ENCODE data around the gene NAV2.

Gene NAV2

DNA sequence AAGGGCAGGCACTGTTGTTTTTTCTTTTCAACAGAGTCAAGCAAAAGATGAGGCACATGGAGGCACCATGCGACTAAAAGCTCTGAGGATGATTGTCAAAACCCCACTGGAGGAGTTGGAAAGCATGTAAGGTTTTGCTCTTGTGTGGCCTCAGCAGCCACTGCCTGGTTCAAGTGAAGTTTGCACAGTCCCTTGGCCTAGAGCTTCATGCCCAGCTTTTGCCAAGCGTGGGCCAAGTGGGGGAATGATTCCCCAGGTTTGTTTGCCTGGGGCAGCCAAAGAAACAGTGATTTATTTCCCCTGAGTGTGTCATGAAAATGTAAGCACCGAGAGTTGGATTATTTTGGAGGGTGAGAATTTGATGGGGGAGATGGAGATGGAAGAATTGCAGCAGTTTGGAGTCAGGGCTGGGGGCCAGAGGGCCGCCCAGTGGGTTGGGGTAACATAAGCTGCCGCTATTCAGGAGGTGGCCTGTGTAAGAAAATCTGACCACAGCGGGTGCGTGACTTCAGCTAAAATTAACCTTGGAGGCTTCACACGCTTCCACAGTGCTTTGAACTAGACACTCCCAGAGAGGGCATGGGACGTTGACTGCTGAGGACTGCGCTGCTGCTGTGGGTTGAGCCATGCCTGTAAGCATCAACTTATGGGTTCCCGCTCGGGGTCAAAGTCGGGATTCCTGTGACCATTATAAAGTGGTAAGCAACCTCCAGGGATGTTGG, 100.7 kb downstream of the NAV2 start:
- DNase-seq: no peak

DNA sequence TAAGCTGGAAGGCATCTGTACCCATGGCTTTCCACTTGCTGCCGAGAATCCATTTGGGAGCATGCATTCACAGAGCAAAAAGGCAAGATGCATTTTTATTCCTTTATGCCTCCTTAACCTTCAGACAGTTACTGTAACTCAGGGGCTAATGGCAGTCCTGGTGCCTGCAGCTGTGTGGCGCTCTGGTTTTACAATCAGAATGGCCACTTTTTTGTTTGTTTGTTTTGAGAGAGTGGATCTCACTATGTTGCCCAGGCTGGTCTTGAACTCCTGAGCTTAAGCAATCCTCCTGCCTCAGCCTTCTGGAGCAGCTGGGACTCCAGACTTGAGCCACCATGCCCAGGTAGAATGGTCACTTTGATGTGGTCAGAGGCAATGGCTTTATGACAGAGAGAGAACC, 101.8 kb downstream of the NAV2 start:
- DNase-seq: no peak

DNA sequence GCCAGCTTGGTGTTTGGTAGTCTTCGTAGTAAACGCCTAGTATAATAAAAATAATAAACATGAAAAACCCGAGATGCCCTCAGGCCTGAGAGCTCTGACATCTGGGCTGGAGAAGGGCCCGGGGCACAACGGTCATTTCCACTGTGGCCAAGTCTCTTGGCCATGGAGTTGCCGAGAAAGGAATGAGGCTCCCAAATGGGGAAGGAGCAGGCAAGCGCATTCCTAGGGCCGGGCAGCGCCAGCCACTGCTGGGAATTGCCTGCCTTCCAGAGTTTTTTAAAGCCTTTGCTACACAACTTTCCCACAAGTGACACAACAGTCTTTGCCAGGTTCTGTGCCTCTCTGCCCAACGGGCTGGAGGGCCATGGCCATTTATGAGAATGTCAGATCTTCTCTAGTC, 103.4 kb downstream of the NAV2 start:
- no peak for DNase-seq

DNA sequence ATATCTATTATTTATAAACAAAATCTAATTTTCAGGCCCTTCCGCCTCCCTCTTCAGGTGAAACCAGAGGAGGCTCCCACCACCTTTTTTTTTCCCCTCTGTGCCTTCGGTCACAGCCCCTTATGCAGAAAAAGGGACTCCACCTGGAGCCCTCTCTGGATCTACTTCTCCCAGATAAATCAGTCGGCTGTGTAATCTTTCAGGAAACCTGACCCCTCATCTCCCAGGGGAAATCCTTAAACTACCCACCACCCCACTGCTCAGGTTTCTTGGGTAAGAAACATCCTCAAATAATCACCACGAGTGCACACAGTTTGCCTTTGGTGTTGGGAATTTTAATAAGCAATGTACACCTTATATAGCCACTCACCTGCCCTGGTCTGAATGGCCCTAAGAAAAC, 104.2 kb downstream of the NAV2 start:
- DNase-seq: no peak

DNA sequence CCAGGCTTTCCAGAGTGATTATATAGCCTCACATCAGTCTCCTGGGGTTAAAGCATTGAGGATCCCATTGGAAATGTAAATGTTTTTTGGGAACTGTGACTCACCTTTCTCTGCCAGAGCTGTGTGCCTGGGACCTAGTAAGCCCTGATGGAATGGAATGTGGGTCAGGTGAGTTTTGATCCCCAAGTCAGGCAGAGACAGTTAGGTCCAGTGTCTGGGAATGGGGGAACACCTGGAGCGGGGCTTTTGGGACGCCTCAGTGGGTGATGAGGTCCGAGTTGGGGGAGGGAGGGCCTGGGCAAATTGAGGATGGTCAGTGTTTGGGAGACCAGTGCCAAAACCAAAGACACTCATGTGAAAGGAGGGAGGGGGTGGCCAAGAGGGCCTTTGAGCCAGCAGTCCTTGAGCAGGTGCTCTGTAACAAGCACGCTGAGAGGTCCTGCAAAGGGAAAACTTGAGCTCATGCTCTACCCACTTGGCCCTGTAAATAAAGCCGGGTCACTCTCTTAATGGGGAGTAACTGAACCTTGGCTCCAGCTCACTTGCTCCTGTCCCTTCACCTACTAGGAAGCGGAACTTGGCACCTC, 104.7 kb downstream of the NAV2 start:
- DNase-seq: no peak

DNA sequence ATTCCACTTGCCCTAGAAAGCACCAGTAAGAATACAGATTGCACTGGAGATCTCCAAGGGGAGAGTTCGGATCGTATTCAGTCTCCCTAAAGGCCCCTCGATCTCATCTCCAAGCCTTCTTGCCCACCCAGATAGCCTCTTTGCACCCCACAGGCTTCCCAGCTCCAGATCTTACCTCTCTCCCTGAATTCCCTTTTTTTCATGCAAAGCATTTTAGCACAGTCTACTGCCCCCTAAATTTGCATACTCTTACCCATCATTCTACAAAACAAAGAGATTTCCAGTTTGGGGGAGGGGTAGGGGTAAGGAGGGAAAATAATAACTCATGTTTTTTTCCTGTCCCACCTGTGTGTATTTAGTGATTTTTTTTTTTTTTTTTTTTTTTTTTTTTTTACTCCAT, 105.2 kb downstream of the NAV2 start:
- no peak for DNase-seq

DNA sequence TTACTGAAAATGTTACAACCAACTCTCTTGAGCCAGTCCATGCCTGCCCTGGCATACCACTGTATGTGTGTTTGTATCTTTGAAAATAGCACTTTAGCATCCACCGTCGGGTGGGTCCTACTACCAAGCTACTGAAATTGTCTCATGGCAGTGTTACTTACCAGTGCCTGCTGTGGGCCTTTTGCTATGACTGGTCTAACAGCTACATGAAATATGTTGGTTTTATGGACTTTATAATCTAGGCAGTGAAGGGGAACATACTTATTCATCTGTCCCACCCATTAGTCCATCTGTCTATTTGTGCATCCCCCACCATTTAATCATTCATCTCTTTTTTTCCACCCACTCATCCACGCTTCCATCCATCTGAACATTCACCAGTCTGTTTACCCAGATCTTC, 106.0 kb downstream of the NAV2 start:
- DNase-seq: no peak

DNA sequence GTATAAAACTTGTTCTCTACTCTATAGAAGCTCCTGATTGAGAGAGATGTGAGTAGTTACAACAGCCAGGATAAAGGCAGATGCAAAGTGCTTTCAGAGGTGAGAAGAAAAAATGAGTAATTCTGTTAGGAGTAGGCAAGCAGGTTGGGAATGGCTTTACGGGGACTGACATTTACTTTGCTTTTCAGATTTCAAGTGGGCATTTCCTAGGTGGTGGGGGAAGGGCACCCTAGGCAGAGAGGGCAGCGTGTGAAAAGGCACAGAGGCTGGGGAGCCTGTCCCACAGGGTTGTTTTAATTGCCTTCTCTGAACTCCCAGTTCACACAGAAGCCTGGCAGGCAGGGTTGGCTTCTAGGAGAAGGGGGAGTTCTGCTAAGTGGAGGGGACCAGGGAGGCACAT, 106.5 kb downstream of the NAV2 start:
- no peak for DNase-seq

DNA sequence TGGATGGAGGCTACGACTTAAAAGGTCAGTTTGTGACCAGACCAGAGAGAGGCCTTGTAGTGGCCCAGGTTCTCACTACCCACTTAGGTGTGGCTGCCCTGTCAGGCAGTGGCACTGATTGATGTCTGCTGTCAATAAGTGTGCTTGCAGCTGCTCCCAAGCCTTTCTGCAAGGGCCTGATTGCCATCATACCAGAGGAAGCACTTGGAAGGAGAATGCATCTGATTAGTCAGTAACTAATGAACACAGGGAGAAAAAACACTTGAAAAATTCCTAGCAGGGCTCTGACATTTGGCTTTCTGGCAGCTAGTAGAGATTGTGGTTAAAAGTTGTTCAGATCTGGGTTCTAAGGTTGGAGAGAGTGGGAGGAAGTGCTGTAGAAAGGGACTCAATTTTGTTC, 107.5 kb downstream of the NAV2 start:
- DNase-seq: no peak

DNA sequence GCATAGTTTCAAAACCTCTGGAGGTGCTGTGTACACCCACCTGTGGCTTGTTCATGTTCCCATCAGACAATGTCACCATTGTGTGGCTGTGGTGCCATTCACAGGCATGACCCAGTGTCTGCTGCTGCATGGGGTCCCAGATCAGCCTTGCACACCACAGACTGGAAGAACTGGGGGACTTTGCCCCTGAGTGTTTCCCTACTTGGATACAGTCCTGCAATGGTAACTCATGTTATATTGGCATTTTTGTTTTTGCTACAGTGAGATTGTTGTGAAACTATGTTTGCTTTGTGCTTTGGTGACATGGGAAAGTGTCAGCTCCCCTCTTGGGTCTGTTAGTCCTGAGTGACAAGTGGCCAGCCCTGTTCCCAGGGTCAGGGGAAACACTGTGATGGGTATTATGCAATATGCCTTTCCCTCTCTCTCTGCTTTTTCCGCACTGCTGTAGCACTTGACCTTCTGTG, 108.8 kb downstream of the NAV2 start:
- DNase-seq: no peak

DNA sequence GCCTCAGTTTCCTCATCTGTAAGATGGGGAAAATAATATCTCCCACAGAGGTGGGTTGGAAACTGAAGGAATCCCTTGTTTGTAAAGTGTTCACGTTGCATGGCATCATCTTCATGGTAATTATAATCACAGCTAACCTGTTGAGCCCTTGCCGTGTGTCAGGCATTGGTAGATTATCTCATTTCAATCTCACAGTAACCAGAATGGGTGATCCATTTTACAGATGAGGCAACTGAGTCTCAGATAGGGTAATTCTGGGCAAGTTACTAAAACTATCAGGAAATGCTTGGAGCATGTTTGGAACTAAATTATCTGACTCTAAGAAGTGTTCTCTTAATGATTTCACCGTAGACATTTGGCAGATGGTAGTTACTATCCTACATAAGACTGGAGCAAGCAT, 109.4 kb downstream of the NAV2 start:
- no peak for DNase-seq

DNA sequence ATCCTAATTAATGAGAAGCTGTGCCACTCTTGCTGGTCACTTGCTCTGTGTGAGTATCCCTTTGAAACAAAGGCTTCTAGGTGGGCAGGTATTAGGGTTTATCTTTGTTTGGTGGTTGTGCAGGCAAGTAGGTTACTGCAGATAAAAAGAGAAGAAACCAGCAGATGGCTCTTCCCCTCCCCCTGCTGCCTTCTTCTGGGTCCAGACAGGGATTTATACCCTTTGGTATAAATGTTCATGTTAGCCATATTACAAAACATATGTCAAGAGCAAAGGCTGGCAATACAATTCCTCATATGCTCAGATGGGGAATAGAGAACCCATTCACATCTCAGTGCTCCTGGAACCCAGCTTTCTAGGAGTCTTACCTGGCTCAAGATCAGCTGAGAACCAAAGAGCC, 109.9 kb downstream of the NAV2 start:
- no peak for DNase-seq

DNA sequence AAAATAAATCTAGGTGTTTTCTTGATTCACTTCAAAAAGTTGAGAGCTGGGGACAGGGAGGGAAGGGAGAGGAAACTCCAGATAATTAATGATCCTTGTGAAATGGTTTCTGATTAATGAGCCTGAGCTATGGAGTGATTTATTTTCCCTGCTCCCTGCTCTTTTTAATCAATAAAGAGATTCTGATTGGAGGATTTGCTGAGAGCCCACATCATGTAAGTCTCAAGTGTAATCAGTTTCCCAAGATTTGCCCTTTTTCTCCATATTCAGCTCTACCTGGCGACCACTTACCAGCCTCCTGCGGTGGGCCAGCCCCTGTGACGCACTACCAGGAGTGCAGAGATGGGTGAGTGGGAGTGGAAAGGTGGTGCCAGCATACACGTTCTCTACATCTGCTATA, 114.0 kb downstream of the NAV2 start:
- DNase-seq: no peak

DNA sequence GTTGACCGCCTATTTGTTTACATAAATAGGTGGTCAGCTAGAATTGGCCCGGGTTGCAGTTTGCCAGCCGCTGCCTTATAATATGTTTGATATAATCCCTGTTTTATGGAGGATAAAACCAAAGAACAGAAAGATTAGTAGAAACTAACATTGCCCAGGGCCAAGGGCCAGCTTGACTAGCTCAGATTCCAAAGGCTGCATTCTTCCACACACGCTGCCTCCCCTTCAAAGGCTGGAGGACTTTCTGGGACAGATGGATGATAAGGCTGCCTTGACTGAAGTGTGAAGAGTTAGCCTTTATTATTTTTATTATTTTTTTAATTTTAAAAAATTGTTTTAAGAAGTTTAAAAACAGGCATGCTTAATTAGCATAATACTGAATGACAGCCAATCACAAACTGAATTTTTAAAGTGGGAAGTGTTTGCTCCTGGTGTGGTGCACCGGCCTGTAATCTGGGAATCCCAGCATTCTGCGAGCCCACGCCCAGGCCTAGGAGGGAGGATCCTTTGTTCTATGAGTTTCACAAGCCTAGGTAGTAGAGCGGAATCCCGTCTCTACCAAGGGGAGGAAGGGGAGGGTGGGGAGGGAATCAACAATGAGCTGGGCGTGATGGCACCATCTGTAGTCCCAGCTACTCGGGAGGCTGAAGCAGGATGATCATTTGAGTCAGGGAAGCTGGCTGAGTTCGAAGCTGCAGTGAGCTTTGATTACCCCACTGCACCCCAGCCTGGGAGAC, 114.9 kb downstream of the NAV2 start:
- no peak for DNase-seq

DNA sequence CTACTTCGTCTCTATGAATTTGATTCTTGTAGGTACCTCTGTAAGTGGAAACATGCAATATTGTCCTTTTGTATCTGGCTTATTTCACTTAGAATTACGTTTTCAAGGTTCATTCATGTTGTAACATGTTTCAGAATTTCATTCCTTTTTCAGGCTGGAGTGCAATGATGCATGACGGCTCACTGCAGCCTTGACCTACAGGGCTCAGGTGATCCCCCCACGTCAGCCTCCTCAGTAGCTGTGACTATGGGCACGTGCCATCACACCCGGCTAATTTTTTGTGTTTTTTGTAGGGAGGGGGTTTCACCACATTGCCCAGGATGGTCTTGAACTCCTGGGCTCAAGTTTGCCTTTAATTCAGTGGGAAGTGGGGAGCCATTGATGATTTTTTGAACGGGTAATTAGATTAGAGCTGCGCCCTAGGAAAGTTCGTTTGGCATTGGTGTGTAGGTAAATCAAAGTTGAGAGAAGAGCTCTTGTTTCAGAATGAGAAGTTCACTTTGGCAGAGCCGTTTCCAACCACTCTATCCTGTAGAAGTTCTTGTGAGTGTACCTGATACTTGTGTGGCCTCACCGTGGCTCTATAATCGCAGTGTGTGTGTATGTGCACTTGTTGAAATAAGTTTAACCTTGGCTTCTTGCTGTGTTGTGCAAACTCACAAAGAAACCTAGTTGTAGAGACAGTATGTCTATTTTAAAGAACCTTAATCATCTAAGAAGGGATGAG, 115.9 kb downstream of the NAV2 start:
- DNase-seq: no peak

DNA sequence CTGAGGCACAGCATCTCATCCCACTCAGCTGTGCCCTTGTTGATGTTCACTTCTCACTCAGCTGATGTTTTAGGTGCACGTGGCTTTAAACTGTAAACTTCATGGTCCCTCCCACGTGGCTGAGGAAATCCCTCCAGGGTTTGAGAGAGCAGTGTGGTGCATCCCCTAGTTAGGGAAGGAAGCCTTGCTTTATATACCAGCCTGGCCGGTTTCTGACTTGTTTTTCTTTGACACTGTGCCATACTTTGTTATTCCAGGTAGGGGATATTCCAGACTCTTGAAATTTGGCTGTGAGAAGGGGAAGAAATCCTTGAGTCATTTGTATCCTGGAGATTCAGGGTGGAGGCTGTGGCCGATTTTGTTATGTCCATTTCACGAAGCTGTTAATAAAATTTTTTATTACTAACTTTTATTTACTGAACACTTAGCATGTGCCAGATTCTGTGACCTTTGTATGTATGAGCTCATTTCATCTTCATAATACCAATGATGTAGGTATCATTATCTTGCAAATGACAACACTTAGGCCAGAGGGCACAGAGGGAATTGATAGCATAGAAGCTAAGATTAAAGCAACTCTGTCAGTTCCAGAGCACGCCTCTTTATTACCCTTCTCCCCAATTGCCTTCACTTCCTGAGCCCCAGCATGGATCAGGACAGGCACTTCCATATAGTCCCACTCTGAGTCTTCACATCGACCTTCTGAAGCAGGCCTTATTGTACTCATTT, 116.6 kb downstream of the NAV2 start:
- DNase-seq: no peak

DNA sequence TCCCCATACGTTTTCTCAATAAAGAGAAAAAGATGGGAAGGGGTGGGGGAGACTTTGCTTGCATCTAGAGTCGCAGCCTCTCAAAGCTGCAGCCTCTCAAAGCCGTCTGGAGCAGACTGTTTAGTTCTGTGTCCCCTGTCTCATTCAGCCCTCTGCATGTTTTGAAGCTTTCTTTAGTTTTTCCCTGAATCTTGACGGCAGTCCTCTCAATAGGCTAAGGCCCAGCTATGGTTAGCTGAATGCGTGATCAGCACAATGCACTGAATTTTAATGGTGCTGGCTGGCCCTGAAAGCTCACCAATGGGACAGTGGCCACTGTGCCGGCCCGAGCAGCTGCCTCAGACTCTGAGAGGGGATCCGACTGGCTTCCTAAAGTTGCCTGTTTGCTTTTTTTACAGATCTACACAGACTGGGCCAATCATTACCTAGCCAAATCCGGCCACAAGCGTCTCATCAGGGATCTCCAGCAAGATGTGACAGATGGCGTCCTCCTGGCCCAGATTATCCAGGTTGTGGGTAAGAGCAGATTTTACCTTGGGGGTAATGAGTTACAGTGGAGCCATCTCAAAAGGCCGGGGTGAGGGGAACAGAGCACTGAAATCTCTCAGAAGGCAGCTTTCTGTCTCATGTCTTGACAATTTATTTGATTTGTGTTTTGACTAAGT, 119.6 kb downstream of the NAV2 start:
- DNase-seq: no peak

DNA sequence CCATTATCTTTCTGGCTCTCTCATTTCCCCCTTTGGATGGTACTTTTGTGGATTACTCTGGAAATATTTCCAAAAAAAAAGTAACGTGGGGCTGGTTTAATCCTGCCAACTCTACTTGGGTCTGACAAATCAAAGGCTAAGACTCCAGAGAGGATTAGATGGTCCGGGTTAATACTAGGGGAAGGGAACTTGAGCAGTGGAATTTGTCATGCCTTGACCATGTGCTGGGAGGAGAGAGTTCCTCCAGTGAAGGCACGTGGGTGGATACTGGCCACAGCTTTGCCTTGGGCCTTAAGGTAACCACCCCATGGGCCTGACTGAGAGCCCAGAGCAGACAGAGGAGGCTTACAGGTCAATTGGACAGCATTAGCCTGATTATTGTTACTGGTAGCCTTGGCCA, 120.3 kb downstream of the NAV2 start:
- no peak for DNase-seq

DNA sequence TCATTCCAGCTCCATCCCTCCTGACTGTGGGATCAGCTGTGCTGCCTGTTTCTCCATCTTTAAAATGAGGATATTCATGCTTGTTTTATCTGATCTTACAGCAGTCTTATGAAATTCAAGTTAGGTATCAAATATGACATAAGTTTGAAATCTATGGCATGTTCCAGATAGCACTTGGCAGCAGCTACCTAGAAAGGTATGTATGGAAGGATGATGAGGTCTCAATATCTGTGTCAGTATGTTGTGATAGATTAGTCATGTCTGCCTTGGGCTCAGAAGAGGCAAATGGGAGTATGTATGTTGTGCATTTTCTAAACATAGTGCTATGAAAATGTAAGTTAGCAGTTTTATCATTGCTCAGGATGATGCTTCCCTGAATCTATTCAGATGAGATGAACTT, 122.1 kb downstream of the NAV2 start:
- DNase-seq: no peak

DNA sequence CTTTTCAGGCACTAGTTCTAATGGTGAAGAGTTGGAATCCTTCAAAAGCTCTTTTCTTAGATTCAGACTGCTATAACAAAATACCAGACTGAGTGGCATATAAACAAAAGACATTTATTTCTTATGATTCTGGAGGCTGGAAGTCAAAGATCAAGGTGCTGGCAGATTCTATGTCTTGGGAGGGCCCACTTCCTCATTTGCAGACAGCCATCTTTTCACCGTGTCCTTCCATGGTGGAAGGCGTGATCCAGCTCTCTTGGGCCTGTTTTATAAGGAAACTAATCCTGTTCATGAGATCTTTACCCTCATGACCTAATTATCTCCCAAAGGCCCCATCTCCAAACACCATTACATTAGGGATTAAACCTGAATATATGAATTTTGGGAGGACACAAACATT, 124.0 kb downstream of the NAV2 start:
- DNase-seq: no peak

DNA sequence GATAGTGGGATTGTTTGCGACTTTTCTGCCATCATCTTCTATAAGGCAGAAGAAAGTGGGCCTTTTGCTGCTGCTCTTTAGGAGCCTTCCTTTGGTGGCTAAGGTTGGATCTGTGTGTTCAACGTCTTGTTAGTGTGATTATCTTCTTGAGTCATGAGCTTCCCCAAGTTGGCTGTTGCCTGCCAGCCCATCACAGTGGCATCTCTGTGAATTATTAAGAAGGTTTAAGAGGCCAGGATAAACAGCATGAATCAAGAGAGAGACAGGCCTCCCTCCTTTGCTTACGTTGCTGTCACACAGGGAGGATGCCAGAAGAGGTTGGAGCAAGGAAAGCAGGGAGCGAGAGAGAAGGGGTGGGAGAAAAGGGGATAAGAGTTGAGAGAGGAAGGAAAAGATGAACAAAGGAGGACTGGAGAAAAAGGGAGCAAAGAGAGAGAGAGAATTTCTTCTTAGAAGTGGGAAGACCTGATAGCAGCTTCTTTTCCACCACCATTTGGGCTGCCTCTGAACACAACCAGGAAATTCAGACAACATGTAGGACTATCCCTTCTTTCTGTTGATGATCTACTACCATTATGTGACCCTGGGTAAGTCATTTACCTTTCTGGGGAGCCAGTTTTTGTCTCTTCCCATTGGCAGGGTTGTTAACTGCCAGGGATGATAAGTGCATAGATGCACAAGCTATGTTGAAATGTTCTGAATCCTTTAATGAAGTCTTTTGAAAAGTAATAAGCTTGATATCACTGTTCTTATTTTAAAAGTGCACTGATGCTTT, 126.5 kb downstream of the NAV2 start:
- DNase-seq: no peak

DNA sequence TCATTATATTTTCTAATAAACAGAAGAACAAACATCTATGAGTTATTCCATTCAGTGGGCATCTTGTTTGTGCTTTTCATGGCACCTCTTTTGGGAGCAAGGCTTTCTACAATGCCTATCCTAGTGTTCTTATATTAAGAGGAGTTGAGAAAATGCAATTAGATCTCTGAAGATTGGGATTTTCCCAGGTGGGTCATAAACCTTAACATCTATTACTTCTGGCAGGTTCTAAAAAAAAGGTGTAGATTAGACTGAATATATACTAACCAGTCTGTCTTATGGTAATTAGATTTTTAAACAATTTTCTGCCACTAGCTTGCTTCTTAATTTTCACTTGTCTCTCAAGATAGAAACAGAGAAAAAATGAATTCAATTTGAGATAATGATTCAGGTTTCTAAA, 128.3 kb downstream of the NAV2 start:
- no peak for DNase-seq

Data from HCEC 1CT (cell line).